HL-60/S4 (cell line): ENCODE measurements around the gene PCGF2.
"Not testable (repeated sequence)": the region's sequence is repeated elsewhere in the genome, so short reads cannot be mapped to it uniquely, and the experiment has no call there.

Experiments used
- in situ Hi-C: fragments of 300-500 bp; cut with MboI; formaldehyde crosslinking; loops from 2 replicates; pipeline ENCODE4 v1.14.3; 2022; ENCODE audit warnings: low sequenced_read_pairs

Gene PCGF2

GRCh38 chr17:38748149-38748891 is at the start of gene PCGF2:
Gene PCGF2, minus strand, starts transcription at chr17:38748336. Its CDS starts 7,934 bp downstream, at chr17:38740402.
- in situ Hi-C loops = no loop called here

DNA sequence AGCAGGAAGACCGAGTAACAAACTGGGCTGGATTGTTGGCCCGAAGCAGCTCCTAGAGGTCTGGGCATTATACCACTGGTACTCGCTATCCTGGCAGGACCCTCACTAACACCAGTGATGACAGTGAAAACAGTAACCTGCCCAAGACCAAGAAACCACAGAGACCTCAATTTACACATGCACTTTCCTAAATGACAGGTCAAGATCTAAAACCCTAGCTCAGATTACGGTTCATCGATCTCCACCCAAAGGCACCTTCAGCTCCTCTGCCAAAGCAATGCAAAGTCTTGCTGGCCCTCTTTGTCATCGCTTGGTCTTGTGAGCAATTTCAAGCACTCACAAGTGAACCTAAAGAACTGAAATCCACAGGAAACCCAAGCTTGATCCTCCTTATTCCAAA is 49.7 kb upstream of the PCGF2 start:
- in situ Hi-C loops = no loop called here

- in situ Hi-C loops = no loop called here
Measured at GRCh38 chr17:38797158-38797490, 49.0 kb upstream of the PCGF2 start.

- in situ Hi-C loops = no loop called here
Measured at GRCh38 chr17:38796451-38797157, 48.5 kb upstream of the PCGF2 start.

GRCh38 chr17:38794221-38794620 is 46.1 kb upstream of the PCGF2 start:
- in situ Hi-C loops = no loop called here

GRCh38 chr17:38791162-38791561 is 43.0 kb upstream of the PCGF2 start:
- in situ Hi-C loops = no loop called here

DNA sequence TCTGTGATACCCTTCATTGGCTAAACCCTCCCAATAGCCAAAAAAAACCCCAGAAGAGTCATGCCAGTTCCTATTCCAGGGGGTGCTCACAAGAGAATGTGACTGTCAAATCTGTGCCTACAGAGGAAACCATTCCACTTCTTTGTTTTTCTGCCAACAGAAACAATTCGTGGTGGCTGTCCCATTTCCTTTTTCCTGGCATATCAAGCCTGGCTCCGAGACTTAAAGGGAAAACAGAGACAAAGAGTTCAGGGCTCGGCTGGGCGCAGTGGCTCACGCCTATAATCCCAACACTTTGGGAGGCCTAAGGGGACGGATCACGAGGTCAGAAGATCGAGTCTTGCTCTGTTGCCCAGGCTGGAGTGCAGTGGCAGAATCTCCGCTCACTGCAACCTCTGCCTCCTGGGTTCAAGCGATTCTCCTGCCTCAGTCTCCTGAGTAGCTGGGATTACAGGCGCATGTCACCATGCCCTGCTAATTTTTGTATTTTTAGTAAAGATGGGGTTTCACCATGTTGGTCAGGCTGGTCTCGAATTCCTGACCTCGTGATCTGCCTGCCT is 42.1 kb upstream of the PCGF2 start:
- in situ Hi-C loops = not testable (repeated sequence)

DNA sequence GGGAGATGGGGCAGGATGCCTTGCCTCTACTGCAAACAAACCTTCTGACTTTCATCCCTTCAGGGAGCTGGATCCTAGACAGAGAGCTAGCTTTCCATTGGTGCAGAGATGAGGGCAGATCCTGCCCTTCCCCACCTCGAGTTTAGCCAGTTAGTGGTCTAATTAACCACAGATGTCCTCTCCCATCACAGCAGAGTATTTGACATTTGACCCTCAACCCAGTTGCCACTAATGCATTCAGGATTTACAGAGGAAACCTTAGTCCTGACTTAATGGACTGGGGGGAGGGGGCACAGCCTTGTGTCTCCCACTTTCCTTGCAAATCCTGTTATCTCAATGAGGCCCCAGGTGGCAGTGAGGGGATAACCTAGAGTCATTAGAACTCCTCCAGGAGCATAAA is 41.0 kb upstream of the PCGF2 start:
- in situ Hi-C loops = no loop called here

- in situ Hi-C loops = not testable (repeated sequence)
Measured at GRCh38 chr17:38787999-38788398, 39.9 kb upstream of the PCGF2 start.

DNA sequence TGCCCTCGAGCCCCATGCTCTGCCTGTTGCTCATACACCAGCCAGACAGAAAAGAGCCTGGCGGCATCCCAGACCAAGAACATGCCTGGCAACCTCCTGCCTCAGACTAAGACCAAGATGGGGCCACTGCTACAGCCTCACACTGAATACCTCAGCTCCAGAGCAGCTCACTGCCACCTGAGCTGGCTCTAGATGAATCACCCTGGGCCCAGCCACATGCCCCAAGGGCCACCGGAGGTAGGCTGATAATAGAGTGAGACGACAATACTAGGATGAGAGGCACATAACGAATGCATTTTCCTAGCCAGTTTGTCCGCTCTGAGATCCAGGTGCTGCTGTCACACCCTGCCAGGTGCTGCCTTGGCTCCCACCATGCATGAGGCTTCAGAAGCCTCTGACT is 38.2 kb upstream of the PCGF2 start:
- in situ Hi-C loops = no loop called here

DNA sequence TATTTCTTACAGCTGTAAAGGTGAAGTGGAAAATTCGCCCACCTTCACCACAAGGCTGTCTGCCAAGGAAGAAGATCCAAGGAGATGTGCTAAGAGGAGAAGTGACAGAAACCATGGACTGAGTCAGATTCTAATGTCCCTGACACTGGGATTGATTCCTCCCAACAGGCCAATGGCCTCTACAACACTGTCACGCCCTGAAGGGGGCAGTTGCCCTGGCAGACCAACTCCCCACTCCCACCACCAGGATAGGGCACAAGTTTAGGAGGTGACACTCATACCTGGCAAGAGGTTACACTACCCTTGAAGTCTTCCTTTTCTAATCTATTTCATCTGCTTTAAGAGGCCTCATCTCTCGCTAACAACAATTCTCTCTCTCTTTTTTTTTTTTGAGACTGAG is 35.1 kb upstream of the PCGF2 start:
- in situ Hi-C loops = no loop called here

DNA sequence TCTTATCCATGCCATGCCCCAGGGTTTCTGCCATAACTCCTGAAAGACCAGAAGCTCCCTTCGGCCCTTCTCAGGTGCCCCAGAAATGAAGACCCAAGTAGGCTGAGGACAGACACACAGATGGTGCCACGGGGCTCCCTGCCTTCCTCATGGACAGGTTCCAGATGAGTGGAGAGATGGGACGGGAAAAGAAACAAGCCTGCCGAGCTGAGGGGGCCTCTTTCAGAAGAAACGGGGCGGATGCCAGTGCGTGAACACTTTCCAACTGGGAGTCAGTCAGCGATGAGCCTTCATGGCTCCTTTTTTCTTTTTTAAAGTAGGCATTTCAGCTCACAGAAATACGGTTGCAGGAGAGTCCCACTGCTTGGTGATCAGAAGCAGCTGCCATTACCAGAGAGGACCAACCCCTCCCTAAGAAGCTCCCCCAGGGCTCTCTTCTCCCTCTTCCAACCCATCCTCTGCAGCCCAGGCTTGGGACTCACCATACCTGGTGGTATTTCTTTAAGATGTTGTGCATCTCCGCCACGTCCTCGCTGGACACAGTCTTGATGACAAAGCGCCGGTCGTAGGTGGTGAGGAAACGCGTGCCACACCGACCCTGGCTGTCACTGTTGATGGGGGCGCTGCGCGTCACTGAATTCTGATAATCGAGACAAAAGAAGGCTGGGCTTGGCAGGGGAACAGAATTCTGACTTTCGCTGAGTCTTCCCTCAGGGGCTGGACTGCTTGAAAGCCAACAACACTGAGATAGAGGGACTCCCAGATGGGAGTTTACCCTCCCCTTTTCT is 32.0 kb upstream of the PCGF2 start:
- in situ Hi-C loops = no loop called here

DNA sequence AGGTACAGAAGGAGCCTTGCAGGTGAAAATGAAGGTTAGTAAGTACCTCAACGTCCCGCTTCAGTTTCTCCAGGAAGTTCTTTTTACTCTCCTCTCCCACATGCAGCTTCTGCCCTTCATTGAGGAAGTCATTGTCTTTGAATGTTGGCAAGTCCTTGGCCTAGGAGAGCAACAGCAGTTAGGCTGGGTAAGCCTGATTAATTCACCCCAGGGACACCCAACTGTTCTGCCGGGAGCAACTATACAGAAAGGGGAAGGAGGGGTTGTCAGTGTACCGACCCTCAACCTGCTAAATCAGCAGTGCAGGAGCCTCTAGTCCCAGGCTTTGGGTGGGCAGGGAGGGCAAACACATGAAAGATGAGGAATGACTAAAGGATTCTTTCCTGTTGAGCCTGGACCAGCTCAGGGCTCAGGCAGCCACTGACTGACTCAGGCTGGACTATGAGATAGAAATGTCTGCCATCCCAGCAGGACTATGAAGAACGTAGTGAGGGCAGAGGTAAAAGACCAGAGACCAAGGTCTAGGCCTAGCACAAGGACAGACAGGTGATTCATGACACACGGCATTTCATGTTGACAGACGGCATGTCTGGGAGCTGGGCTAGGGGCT is 29.6 kb upstream of the PCGF2 start:
- in situ Hi-C loops = no loop called here

DNA sequence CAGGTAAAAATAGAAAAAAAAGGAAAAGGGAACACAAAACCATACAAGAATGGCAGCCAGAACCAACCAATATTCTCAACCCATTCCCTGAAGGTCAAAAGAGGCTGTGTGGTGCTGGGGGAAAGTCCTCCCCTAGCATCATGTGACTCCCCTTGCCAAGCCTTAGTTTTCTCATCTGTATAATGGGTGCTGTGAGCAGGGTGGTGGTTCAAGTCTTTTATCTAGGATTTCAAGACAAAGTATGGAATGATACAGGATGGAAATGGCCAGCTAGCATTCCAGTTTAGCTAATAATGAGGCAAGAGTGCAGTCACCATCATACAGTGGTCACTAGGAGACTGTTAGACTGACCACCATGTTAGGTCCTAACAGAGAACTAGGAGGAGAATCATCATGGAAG is 25.1 kb upstream of the PCGF2 start:
- in situ Hi-C loops = no loop called here

GRCh38 chr17:38768417-38768816 is 20.3 kb upstream of the PCGF2 start:
- in situ Hi-C loops = no loop called here

DNA sequence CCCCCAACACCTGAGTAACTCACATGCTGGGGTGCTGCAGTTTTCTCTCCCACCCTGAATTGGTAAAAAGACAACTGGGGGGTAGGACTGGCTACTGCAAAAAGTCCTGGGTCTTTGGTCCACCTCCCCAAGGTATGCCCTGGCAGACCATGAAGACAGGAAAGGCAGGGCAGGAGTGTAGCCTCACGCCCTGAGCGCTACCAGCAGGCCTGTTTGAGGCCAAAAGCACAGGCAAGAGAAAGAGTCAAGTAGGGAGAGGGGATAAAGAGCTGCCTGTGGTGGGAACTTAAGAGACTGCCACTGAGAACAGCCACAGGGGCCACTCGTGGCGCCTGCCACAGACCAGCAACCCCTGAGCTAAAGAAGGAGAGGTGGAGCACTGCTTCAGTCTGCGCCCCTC is 18.2 kb upstream of the PCGF2 start:
- in situ Hi-C loops = no loop called here

- in situ Hi-C loops = no loop called here
Measured at GRCh38 chr17:38762231-38762630, 14.1 kb upstream of the PCGF2 start.

GRCh38 chr17:38761612-38762011 is 13.5 kb upstream of the PCGF2 start:
- in situ Hi-C loops = no loop called here

DNA sequence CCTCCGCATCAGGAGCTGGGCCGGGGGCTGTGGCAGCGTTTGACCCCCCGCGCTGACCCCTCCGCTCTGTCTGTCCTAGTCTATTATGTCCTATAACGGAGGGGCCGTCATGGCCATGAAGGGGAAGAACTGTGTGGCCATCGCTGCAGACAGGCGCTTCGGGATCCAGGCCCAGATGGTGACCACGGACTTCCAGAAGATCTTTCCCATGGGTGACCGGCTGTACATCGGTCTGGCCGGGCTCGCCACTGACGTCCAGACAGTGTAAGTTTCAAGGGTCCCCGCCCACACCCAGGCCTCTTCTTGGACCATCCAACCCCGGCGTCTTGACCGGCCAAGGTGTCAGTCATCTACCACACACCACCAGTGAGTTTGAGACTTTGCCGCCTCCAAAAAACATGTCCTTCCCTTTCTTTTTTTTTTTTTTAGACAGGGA is 5.0 kb upstream of the PCGF2 start:
- in situ Hi-C loops = no loop called here

DNA sequence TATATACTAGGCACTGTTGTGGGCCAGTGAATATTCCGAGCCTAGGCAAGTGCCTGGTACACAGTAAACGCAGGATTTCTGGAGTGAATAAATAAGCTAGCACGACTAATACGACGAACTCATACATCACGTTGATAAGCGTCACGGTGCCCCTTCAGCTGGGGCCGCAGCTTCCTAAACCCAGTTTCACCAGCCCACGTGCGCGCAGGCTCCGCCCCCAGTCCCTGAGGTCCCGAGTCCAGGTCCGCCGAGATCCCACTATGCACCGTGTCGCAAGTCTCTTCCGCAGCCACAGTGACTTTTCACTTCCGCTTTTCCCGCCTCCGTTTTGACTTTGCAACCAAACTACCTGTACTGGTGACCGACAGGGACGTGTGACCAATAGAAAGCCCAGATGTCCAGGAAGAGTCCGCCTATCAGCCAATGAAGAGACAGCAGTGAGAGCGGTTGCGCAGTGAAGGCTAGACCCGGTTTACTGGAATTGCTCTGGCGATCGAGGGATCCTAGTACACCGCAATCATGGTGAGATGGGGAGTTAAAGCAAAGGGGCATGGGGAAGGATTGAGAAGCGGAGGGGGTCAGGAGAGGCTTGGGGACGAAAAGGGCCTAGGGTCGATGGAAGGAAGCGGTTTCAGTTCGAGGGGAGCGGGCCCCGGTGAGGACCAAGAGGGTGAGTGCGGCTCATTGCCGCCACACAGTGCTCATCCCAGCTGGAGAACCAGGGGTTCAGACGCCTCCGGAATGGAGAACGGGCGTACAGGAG is 4.4 kb upstream of the PCGF2 start, which contains the start of gene PSMB3:
Gene PSMB3, plus strand, starts transcription at position 434 of the 763 bp plus-strand sequence. Its CDS starts 86 bp downstream, at position 520.
- in situ Hi-C loops = no loop called here
